Activated CD4-positive, alpha-beta T cell treated with anti-CD3 and anti-CD28 coated beads, Interleukin-2, Interleukin-4, amounts not matched to agents 100 ng/mL and 50 ng/mL, durations not matched to agents 16 hours and 8 hours (primary cell): ENCODE measurements around the gene CNOT6.
A peak's percentile ranks its signal among the peaks of the same experiment; 100 is the strongest.
"Not testable (repeated sequence)": the region's sequence is repeated elsewhere in the genome, so short reads cannot be mapped to it uniquely, and the experiment has no call there.

Experiments
- DNase-seq: peaks from one replicate; pipeline ENCODE4 v3.0.0-alpha.2; 2020; ENCODE audit warnings: low spot score

CNOT6 gene

GRCh38 chr5:180494060-180494509, at the start of gene CNOT6:
Gene CNOT6 (plus strand): TSS chr5:180494379. CDS start chr5:180529277, 34,898 bp downstream.
- peak; percentile 93 for DNase-seq

DNA sequence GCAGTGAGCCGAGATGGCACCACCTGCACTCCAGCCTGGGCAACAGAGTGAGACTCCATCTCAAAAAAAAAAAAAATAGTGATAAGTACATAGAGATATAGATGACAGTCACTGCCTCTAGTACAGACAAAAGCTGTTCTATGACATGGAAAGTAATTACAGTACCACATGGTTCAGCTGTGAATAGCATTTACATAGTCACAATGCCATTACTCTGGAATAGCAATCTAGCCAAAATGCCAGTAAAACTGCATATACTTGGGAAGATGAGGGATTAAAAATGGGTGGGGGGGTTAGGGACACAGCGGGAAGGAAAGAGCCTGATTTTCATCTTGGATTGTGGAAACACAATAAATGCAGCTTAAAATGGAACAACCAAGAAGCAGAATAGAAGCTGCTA, 39.4 kb upstream of the CNOT6 start:
- DNase-seq = no peak

DNA sequence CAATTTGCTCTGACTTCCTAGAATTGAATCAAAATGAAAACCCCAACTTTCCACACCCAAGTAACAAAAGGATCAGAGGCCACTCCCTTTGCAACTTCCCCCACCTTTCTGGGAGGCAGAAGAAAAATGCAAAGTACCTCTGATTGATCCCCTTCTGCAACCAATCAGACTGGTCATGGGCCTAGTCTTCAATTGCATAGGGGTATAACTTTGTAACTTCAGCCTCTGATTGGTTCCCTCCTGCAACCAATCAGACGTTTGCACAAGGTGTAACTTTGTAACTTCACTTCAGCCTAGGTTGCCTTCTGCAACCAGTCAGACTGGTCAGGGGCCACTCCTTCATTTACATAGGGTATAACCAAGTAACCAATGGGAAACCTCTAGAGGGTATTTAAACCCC, 38.3 kb upstream of the CNOT6 start:
- no peak for DNase-seq

DNA sequence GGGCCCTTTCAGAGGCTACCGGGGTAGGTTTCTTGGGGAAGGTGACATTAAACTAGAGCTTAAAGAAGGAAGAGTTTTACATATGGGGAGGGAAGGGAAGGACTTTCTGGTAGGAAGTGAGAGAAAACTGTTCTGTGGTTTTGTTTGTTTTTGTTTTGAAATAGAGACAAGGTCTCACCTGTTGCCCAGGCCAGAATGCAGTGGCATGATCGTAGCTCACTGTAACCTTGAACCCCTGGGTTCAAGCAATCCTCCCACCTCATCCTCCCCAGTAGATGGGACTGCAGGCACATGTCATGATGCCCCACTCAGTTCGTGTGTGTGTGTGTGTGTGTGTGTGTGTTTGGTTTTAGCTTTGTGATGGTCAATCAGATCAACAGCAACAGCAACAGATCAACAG, 37.4 kb upstream of the CNOT6 start:
- no peak for DNase-seq

GRCh38 chr5:180458852-180459673, 35.1 kb upstream of the CNOT6 start:
- DNase-seq = not testable (repeated sequence)

GRCh38 chr5:180459674-180460142, 34.5 kb upstream of the CNOT6 start:
- DNase-seq = not testable (repeated sequence)

- DNase-seq = no peak
Measured at GRCh38 chr5:180460834-180461233, 33.3 kb upstream of the CNOT6 start.

DNA sequence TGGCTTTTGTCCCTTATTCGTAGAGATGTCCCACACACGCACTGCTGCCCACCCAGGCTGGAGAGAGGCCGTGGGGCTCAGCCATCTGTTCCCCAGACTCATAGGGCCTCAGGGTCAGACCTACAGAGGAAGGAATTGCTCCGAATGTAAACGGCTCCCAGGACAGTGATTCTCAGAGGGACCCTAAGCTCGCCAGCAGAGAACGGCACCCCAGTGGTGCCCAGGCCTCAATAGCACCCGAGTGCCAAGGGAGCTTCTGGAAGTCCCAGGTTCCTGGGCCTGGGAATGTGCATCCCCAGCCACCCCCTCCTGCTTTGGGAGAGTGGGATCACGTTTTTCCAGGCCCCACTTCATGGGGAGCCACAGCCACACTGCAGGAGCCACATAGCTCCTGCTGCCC, 32.9 kb upstream of the CNOT6 start:
- no peak for DNase-seq

DNA sequence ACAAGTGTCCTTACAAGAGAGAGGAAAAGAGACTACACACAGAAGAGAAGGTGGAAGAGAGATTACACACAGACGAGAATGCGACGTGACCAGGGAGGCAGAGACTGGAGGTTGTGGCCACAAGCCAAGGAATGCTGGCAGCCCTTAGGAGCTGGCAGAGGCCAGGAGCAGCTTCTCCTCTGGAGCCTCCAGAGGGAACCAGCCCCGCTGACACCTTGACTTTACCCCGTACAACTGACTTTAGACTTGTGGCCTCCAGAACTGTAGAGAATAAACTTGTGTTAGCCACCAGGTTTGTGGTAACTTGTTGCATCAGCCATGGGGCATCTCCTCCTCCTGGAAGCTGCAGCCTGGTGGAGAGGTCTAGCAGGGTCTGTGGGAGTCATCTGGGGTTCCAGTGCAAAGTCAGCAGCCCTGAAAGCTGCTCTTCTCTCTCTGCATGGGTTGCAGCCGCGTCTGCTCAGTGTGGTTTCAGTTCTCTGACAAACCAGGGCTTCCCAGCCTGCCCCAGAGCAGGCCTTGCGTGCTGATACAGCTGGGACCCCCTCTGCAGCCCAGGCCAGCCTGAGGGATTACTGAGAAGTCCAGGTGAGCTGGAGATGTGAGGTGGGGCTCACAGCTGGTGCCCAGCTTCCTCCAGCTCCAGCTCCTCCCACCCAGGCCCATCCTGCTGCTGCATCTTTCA, 30.8 kb upstream of the CNOT6 start:
- DNase-seq = no peak

- DNase-seq = no peak
Measured at GRCh38 chr5:180463916-180464602, 30.1 kb upstream of the CNOT6 start.

DNA sequence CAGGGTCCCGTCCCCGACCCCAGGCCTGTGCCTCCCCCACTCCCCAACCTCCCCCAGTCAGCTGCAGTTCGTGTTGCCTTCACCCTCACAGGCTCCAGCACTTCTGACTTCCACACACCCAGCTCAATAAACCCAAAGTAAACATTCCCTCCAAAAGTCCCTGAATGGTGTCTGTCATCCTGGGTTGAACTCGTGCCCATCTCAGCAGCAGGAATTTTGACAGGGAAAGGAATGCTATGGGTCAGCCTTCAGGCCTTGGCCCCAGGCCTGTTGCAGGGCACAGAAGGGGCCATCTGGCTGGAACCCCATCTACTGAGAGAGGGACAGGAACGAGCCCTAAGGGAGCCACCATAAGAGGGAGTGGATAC, 29.6 kb upstream of the CNOT6 start:
- DNase-seq = no peak

DNA sequence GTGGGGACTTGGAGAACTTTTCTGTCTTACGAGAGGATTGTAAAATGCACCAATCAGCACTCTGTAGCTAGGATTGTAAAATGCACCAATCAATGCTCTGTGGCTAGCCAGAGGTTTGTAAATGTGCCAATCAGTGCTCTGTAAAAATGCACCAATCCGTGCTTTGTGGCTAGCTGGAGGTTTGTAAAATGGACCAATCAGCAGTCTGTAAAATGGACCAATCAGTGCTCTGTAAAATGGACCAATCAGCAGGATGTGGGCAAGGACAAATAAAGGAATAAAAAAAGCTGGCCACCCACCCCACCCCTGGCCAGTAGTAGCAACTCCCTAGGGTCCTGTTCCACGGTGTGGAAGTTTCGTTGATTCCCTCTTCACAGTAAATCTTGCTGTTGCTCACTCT, 29.1 kb upstream of the CNOT6 start:
- DNase-seq = not testable (repeated sequence)

- no peak for DNase-seq
Measured at GRCh38 chr5:180466316-180466715, 27.9 kb upstream of the CNOT6 start.

- DNase-seq = no peak
Measured at GRCh38 chr5:180467028-180467975, 26.9 kb upstream of the CNOT6 start.

GRCh38 chr5:180467989-180468731, 26.0 kb upstream of the CNOT6 start:
- no peak for DNase-seq

- DNase-seq = no peak
Measured at GRCh38 chr5:180468732-180469585, 25.2 kb upstream of the CNOT6 start.

GRCh38 chr5:180469586-180469865, 24.7 kb upstream of the CNOT6 start:
- DNase-seq = no peak

- DNase-seq = no peak
Measured at GRCh38 chr5:180469866-180470265, 24.3 kb upstream of the CNOT6 start.

- DNase-seq = no peak
Measured at GRCh38 chr5:180470361-180470760, 23.8 kb upstream of the CNOT6 start.

DNA sequence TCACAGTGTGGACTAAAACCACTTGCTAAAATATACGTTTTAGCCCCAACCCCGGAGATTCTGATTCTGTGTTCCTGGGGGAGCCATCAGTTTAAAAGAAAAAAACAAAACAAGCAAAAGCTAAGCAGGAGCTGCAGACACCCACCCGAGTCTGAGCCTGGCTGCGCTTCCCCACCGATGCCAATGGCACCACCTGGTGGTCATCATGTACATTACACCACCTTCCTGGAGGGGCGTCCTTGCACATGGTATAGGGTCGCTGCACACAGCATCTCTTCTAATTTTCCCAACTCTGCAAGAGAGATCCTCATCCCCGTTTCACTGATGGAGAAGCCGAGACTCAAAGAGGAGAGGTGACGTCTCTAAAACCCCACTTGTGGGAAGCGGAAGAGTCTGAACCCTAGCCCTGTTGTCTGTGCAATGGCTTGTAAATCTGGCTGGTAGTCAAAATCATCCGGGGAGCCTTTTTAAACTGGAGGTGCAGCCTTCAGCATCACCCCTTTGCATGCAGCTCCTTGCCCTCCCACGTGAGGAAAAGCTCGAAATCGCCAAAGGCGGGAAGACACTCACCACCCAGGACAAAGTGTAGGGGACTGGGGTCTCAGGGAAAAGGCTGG, 23.1 kb upstream of the CNOT6 start:
- peak; percentile 39 for DNase-seq
